GM12878 (cell line): ENCODE results near the gene MACROD2. TPM values are rescaled to one million over a fixed set of nuclear protein-coding genes. Genes with fewer than 3 reads are reported as not detected.

Experiments
- ATAC-seq: fragments of 200-7000 bp; cut with Tn5 transposase; 3 replicates; pipeline ENCODE4 v1.9.1; 2020; ENCODE audit warnings: mild to moderate bottlenecking, moderate library complexity
- BruUV-seq: library from RNA; stranded (reverse); fragments of 400-500 nt; replicated peaks from 2 replicates; lab custom pipeline; 2021; lab: Mats Ljungman, UMichigan
- CTCF ChIA-PET: fragments of 300-600 bp; sonication (Branson Sonifier 250); formaldehyde crosslinking; extraction: SDS; loops from one replicate; lab custom pipeline; 2021; ENCODE audit warnings: inconsistent platforms; lab: Yijun Ruan, JAX
- POLR2A ChIA-PET: fragments of 350-600 bp; formaldehyde crosslinking; extraction: SDS; loops from one replicate; lab custom pipeline; 2021; ENCODE audit warnings: inconsistent platforms; lab: Charles Lee
- RAD21 ChIA-PET: fragments of 300-600 bp; sonication (Branson Sonifier 250); formaldehyde crosslinking; loops from one replicate; lab custom pipeline; 2023; ENCODE audit warnings: antibody characterized with exemption; ENCODE audit not compliant: unreplicated experiment; lab: Charles Lee
- SMC1A ChIA-PET: fragments of 300-600 bp; sonication (Branson Sonifier 250); formaldehyde crosslinking; loops from one replicate; lab custom pipeline; 2023; ENCODE audit not compliant: unreplicated experiment, uncharacterized antibody; lab: Charles Lee
- DNase-seq: peaks from one replicate; pipeline ENCODE4 v3.0.0-alpha.2; 2011; ENCODE audit warnings: low read depth, low spot score
- FAIRE-seq: peaks from 3 replicates; lab custom pipeline; 2011; peaks lifted over from hg19 to GRCh38; lab: Jason Lieb, UNC
- H2AFZ ChIP-seq: 2 replicates; pipeline ENCODE4 v1.6.0; 2011; ENCODE audit warnings: low read depth, low read length, control low read depth; ENCODE audit not compliant: control insufficient read depth
- H3K27ac ChIP-seq: 2 replicates; pipeline ENCODE4 v1.5.1; 2011; ENCODE audit warnings: control low read depth; ENCODE audit not compliant: control insufficient read depth, insufficient read depth
- H3K27me3 ChIP-seq, 2 experiments: replicated peaks in 1 of 2; 2 replicates each; pipeline versions ENCODE4 v1.6.0 to v1.6.1; 2011; ENCODE audit warnings: low read length in 1 of 2; ENCODE audit not compliant: control insufficient read depth in 2 of 2, insufficient read depth in 2 of 2
- H3K36me3 ChIP-seq, 2 experiments: 2 replicates each; pipeline ENCODE4 v1.5.1; 2011; ENCODE audit warnings: low read length in 1 of 2; ENCODE audit not compliant: control insufficient read depth in 2 of 2, insufficient read depth in 2 of 2
- H3K4me1 ChIP-seq: 2 replicates; pipeline ENCODE4 v1.6.1; 2011; ENCODE audit warnings: mild to moderate bottlenecking, low read length, moderate library complexity, mixed read lengths; ENCODE audit not compliant: control insufficient read depth, insufficient read depth
- H3K4me2 ChIP-seq: 2 replicates; pipeline ENCODE4 v1.6.0; 2011; ENCODE audit warnings: control low read depth; ENCODE audit not compliant: control insufficient read depth, insufficient read depth
- H3K4me3 ChIP-seq: fragments of 200-600 bp; sonication (generic); 2 replicates; pipeline ENCODE4 v1.5.1; 2016
- H3K79me2 ChIP-seq: 2 replicates; pipeline ENCODE4 v1.6.0; 2011; ENCODE audit warnings: low read length; ENCODE audit not compliant: control insufficient read depth, insufficient read depth
- H3K9ac ChIP-seq: 2 replicates; pipeline ENCODE4 v1.8.0; 2011; ENCODE audit warnings: low read length, control low read depth, mixed read lengths; ENCODE audit not compliant: control insufficient read depth, insufficient read depth
- H3K9me3 ChIP-seq: replicated peaks from 3 replicates; pipeline ENCODE4 v1.5.1; 2011; ENCODE audit warnings: mild to moderate bottlenecking, low read length; ENCODE audit not compliant: control insufficient read depth, insufficient read depth
- H4K20me1 ChIP-seq: 2 replicates; pipeline ENCODE4 v1.6.0; 2011; ENCODE audit not compliant: control insufficient read depth, insufficient read depth
- BHLHE40 ChIP-seq, 2 experiments: fragments of 450-650 bp in 1 of 2; IDR thresholded peaks; 2 replicates each; pipeline ENCODE4 v1.6.1; 2011 to 2017; ENCODE audit warnings: low read depth in 2 of 2, borderline replicate concordance in 1 of 2, improper control_type of control experiment in 1 of 2, low read length in 1 of 2, mild to moderate bottlenecking in 1 of 2
- CBFB ChIP-seq: IDR thresholded peaks from 2 replicates; pipeline ENCODE4 v1.6.1; 2016; ENCODE audit warnings: antibody characterized with exemption, low read depth
- CHD2 ChIP-seq: IDR thresholded peaks from 2 replicates; pipeline ENCODE4 v1.6.1; 2011; ENCODE audit warnings: low read depth, low read length, improper control_type of control experiment, borderline replicate concordance
- EED ChIP-seq: sonication (generic); IDR thresholded peaks from 2 replicates; pipeline ENCODE4 v1.6.1; 2016; ENCODE audit warnings: antibody characterized with exemption, low read depth
- FOS ChIP-seq: IDR thresholded peaks from 3 replicates; pipeline ENCODE4 v1.6.1; 2011; ENCODE audit warnings: borderline replicate concordance; ENCODE audit not compliant: insufficient read length; ENCODE audit errors: extremely low read depth
- KLF5 ChIP-seq: fragments of 450-650 bp; IDR thresholded peaks from 2 replicates; pipeline ENCODE4 v1.6.1; 2014; ENCODE audit warnings: mild to moderate bottlenecking; ENCODE audit not compliant: partially characterized antibody
- PAX5 ChIP-seq: IDR thresholded peaks from 2 replicates; pipeline ENCODE4 v1.6.1; 2011; ENCODE audit warnings: low read depth, low read length, borderline replicate concordance
- PAX8 ChIP-seq: fragments of 450-650 bp; IDR thresholded peaks from 2 replicates; pipeline ENCODE4 v1.6.1; 2017; ENCODE audit warnings: mild to moderate bottlenecking, moderate library complexity
- SMAD1 ChIP-seq: fragments of 450-650 bp; IDR thresholded peaks from 2 replicates; pipeline ENCODE4 v1.6.1; 2018; ENCODE audit warnings: mild to moderate bottlenecking, low read depth; ENCODE audit not compliant: partially characterized antibody
- SP1 ChIP-seq: IDR thresholded peaks from one replicate; pipeline ENCODE4 v1.6.1; 2011; ENCODE audit warnings: low read depth, low read length
- TARDBP ChIP-seq: IDR thresholded peaks from 2 replicates; pipeline ENCODE4 v1.6.1; 2016; ENCODE audit warnings: borderline replicate concordance
- TCF7 ChIP-seq: IDR thresholded peaks from 2 replicates; pipeline ENCODE4 v1.6.1; 2014; ENCODE audit warnings: antibody characterized with exemption, borderline replicate concordance
- WRNIP1 ChIP-seq: IDR thresholded peaks from 2 replicates; pipeline ENCODE4 v1.6.1; 2011; ENCODE audit warnings: low read depth, low read length, improper control_type of control experiment, borderline replicate concordance
- ZNF207 ChIP-seq: fragments of 450-650 bp; IDR thresholded peaks from 2 replicates; pipeline ENCODE4 v1.6.1; 2014; ENCODE audit warnings: antibody characterized with exemption, mild to moderate bottlenecking, borderline replicate concordance
- ZNF384 ChIP-seq: IDR thresholded peaks from 2 replicates; pipeline ENCODE4 v1.6.1; 2012; ENCODE audit warnings: low read depth, mild to moderate bottlenecking, low read length, improper control_type of control experiment, borderline replicate concordance
- WGBS: methylation state at CpG from one replicate; pipeline ENCODE4 v1.1.6; 2016; ENCODE audit warnings: low lambda C conversion rate; ENCODE audit not compliant: insufficient replicate concordance, insufficient coverage; ENCODE audit errors: missing lambda C conversion rate; 5-methylcytosine and 5-hydroxymethylcytosine counted together
- in situ Hi-C: fragments of 300-500 bp; cut with MboI; formaldehyde crosslinking; loops from 9 replicates; pipeline ENCODE4 v1.14.3; 2018; ENCODE audit warnings: mixed read lengths
- intact Hi-C: fragments of 100-400 bp; cut with micrococcal nuclease; formaldehyde crosslinking; loops from one replicate; pipeline ENCODE4 v1.14.2; 2022; ENCODE audit not compliant: unreplicated experiment
- polyA plus RNA-seq, 11 experiments: library from polyadenylated mRNA; depleted of rRNA in 4 of 11; unstranded in 6 of 11; stranded (reverse) in 5 of 11; fragments of >200 nt; fragmentation: Nextera tagmentation in 4 of 11; fragmentation: Illumina TruSeq in 1 of 11; extraction: Ambion mirVana in 4 of 11; extraction: Trizol in 1 of 11; gene quantifications; 1 replicate in 1 of 11; 2 replicates in 10 of 11; pipeline versions ENCODE4 v1.2.1 to v1.2.3, GENCODE V29; 2011 to 2016; ENCODE audit warnings: inconsistent platforms in 2 of 11, missing spikeins in 2 of 11, low read depth in 1 of 11
- total RNA-seq, 4 experiments: library from RNA; depleted of rRNA in 3 of 4; stranded (reverse); fragments of >200 nt in 3 of 4; fragmentation: Illumina TruSeq in 1 of 4; extraction: Trizol in 1 of 4; gene quantifications; 2 replicates each; pipeline versions ENCODE4 v1.2.1 to v1.2.3, GENCODE V29; 2013 to 2021
- TF ChIP-seq, protein P1 (sequence below): fragments of 450-650 bp; IDR thresholded peaks from 2 replicates; pipeline ENCODE4 v1.6.1; 2017; ENCODE audit warnings: mild to moderate bottlenecking, moderate library complexity

MACROD2 gene
- total and polyA plus RNA-seq, 10 of the 15 experiments (the other 5 are each of a cell fraction or from before 2014, with no cell fraction given), result 1.1 to 21.5 (median 2.2) TPM

- no peaks in the 10 kb centered on the region for H4K20me1 ChIP-seq
- H2AFZ ChIP-seq, result peak overlapping the region; percentile 21; the same call in 1 of the 2 replicates
- peaks cover 8% of the 10 kb centered on the region; the same call in 1 of the 2 replicates for H3K4me1 ChIP-seq
- CTCF ChIA-PET, result no interaction called here
- POLR2A ChIA-PET, result no interaction called here
- no peaks in the 10 kb centered on the region for H3K9me3 ChIP-seq
- no peaks in the 10 kb centered on the region for H3K27me3 ChIP-seq
- no peak overlapping the region for H3K4me3 ChIP-seq
- 81% methylated on average over 2 of the region's 2 CpGs for WGBS
- H3K9ac ChIP-seq, result no peak overlapping the region
- TF ChIP-seq CHD2, result no peak
- no peak for TF ChIP-seq TARDBP
- TF ChIP-seq SP1, result no peak
- no peak for TF ChIP-seq PAX5
- no peak for TF ChIP-seq EED
- TF ChIP-seq KLF5, result no peak
- no peak for TF ChIP-seq TCF7
- TF ChIP-seq ZNF207, result no peak
- no peak for TF ChIP-seq CBFB
- no peak for TF ChIP-seq PAX8
- no peak for TF ChIP-seq WRNIP1
- TF ChIP-seq, protein P1, sequence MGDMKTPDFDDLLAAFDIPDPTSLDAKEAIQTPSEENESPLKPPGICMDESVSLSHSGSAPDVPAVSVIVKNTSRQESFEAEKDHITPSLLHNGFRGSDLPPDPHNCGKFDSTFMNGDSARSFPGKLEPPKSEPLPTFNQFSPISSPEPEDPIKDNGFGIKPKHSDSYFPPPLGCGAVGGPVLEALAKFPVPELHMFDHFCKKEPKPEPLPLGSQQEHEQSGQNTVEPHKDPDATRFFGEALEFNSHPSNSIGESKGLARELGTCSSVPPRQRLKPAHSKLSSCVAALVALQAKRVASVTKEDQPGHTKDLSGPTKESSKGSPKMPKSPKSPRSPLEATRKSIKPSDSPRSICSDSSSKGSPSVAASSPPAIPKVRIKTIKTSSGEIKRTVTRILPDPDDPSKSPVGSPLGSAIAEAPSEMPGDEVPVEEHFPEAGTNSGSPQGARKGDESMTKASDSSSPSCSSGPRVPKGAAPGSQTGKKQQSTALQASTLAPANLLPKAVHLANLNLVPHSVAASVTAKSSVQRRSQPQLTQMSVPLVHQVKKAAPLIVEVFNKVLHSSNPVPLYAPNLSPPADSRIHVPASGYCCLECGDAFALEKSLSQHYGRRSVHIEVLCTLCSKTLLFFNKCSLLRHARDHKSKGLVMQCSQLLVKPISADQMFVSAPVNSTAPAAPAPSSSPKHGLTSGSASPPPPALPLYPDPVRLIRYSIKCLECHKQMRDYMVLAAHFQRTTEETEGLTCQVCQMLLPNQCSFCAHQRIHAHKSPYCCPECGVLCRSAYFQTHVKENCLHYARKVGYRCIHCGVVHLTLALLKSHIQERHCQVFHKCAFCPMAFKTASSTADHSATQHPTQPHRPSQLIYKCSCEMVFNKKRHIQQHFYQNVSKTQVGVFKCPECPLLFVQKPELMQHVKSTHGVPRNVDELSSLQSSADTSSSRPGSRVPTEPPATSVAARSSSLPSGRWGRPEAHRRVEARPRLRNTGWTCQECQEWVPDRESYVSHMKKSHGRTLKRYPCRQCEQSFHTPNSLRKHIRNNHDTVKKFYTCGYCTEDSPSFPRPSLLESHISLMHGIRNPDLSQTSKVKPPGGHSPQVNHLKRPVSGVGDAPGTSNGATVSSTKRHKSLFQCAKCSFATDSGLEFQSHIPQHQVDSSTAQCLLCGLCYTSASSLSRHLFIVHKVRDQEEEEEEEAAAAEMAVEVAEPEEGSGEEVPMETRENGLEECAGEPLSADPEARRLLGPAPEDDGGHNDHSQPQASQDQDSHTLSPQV, result no peak
- no peak for TF ChIP-seq ZNF384
- TF ChIP-seq SMAD1, result no peak
- no peak for TF ChIP-seq BHLHE40 (IDR thresholded peaks at IDR 0.05; ENCODE audit: borderline replicate concordance in 1 of 2, low read depth in 2 of 2, low read length in 1 of 2)
- no peak for TF ChIP-seq FOS
- DNase-seq, result no peak
- RAD21 ChIA-PET, result no interaction called here
- H3K79me2 ChIP-seq, result no peaks in the 10 kb centered on the region
- H3K27ac ChIP-seq, result no peak overlapping the region
- no TSS peak for BruUV-seq
- no peaks in the 10 kb centered on the region for H3K36me3 ChIP-seq
- no peak for FAIRE-seq
- in situ Hi-C loops (no loop called here), intact Hi-C loops (no loop called here)
- no peak for ATAC-seq
- SMC1A ChIA-PET, result interaction anchor here (0.6 kb wide), 1 partner anchor 855 kb away, joined by 3 read pairs; no protein-coding TSS in a partner anchor
- H3K4me2 ChIP-seq, result no peak overlapping the region
Observed at GRCh38 chr20:15476186-15476585, 1480.9 kb downstream of the MACROD2 start.
